Vagina (tissue), 2 donors: ENCODE results near the gene KIF1B.

Experiments used
- POLR2AphosphoS5 ChIP-seq, 2 donors: sonication (generic); formaldehyde crosslinking; IDR thresholded peaks; one replicate each; pipeline ENCODE4 v1.9.0; 2017; ENCODE audit warnings: antibody characterized with exemption in 2 of 2, mild to moderate bottlenecking in 2 of 2, low read depth in 1 of 2; ENCODE audit not compliant: insufficient read depth in 1 of 2
- TF ChIP-seq, protein P1 (sequence below), 3 experiments: fragments of 450-650 bp in 2 of 3; fragments of 200-600 bp in 1 of 3; sonication (generic) in 1 of 3; IDR thresholded peaks; one replicate each; pipeline ENCODE4 v1.5.1; 2017 to 2019; ENCODE audit warnings: antibody characterized with exemption in 3 of 3, mild to moderate bottlenecking in 2 of 3, moderate library complexity in 2 of 3

DNA sequence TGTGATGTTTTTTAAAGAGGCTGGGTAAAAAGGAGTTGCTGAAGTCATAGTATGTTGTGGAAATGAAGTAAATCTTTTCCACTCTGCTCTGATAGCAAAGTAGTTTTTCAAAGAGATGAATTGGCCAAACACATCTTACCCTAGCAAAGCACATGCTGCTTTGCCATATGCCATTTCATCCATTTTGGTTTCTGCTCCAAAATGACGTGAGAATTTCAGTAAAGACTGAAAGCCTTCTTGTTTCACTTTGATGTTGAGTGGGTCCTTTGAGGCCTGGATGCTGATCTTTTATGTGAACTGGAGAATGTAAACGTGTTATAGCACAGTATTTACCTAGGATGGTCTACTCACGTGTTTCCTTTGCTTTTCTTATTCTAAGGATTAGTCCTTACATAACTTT is 115.2 kb downstream of the KIF1B start:
- TF ChIP-seq, protein P1, sequence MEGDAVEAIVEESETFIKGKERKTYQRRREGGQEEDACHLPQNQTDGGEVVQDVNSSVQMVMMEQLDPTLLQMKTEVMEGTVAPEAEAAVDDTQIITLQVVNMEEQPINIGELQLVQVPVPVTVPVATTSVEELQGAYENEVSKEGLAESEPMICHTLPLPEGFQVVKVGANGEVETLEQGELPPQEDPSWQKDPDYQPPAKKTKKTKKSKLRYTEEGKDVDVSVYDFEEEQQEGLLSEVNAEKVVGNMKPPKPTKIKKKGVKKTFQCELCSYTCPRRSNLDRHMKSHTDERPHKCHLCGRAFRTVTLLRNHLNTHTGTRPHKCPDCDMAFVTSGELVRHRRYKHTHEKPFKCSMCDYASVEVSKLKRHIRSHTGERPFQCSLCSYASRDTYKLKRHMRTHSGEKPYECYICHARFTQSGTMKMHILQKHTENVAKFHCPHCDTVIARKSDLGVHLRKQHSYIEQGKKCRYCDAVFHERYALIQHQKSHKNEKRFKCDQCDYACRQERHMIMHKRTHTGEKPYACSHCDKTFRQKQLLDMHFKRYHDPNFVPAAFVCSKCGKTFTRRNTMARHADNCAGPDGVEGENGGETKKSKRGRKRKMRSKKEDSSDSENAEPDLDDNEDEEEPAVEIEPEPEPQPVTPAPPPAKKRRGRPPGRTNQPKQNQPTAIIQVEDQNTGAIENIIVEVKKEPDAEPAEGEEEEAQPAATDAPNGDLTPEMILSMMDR (IDR thresholded peaks at IDR 0.05): no peak
- no peak for TF ChIP-seq POLR2AphosphoS5 (IDR thresholded peaks at IDR 0.05; ENCODE audit: insufficient read depth in 1 of 2, low read depth in 1 of 2)
